Upper lobe of left lung (tissue), 4 donors: ENCODE measurements around the gene AGRN.
"Not testable (repeated sequence)": the region's sequence is repeated elsewhere in the genome, so short reads cannot be mapped to it uniquely, and the experiment has no call there.

ENCODE experiments used
- EP300 ChIP-seq, 4 donors: sonication (generic); formaldehyde crosslinking; IDR thresholded peaks; one replicate each; pipeline ENCODE4 v1.5.1; 2017; ENCODE audit warnings: antibody characterized with exemption in 4 of 4, control low read depth in 2 of 4
- POLR2A ChIP-seq, 4 donors: fragments of 450-650 bp; IDR thresholded peaks; one replicate each; pipeline ENCODE4 v1.5.1; 2016 to 2017; ENCODE audit warnings: antibody characterized with exemption in 4 of 4, mild to moderate bottlenecking in 2 of 4
- POLR2AphosphoS5 ChIP-seq, 2 donors: sonication (generic); formaldehyde crosslinking; IDR thresholded peaks; one replicate each; pipeline ENCODE4 v1.5.1; 2017; ENCODE audit warnings: antibody characterized with exemption in 2 of 2
- TF ChIP-seq, protein P1 (sequence below), 6 experiments: fragments of 450-650 bp in 4 of 6; fragments of 200-600 bp in 2 of 6; sonication (generic) in 2 of 6; IDR thresholded peaks; one replicate each; pipeline ENCODE4 v1.5.1; 2016 to 2019; ENCODE audit warnings: antibody characterized with exemption in 6 of 6

- TF ChIP-seq POLR2A, POLR2AphosphoS5, EP300 (IDR thresholded peaks at IDR 0.05): not testable (repeated sequence)
- TF ChIP-seq, protein P1, sequence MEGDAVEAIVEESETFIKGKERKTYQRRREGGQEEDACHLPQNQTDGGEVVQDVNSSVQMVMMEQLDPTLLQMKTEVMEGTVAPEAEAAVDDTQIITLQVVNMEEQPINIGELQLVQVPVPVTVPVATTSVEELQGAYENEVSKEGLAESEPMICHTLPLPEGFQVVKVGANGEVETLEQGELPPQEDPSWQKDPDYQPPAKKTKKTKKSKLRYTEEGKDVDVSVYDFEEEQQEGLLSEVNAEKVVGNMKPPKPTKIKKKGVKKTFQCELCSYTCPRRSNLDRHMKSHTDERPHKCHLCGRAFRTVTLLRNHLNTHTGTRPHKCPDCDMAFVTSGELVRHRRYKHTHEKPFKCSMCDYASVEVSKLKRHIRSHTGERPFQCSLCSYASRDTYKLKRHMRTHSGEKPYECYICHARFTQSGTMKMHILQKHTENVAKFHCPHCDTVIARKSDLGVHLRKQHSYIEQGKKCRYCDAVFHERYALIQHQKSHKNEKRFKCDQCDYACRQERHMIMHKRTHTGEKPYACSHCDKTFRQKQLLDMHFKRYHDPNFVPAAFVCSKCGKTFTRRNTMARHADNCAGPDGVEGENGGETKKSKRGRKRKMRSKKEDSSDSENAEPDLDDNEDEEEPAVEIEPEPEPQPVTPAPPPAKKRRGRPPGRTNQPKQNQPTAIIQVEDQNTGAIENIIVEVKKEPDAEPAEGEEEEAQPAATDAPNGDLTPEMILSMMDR (IDR thresholded peaks at IDR 0.05): not testable (repeated sequence)
Measured at GRCh38 chr1:1030867-1031658, 11.1 kb downstream of the AGRN start.
